ENCODE data around the gene SORBS2. TPM values are rescaled to one million over a fixed set of nuclear protein-coding genes. Genes with fewer than 3 reads are reported as not detected.

The SORBS2 gene
- total and polyA plus RNA-seq, 2 of the 4 experiments (the other 2 are of a cell fraction), result 0.18 TPM; not detected in 1

DNA sequence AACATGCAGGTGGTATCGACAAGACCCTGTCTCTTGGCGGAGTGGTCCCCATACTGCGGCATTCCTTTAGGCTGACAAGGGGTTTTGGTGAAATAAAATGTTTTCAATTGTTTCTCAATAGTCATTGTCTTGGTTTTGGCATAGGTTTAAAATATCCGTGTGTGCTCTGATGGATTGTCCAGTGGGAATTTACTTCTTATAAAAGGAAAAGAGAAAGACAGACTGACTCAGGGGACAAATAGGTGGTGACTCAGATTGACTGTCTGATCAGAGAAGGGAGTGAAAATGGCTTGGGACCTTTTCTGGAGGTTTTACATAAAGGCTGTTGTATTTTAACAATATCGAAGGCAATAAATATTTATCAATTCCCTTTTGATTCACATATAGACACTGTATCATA, 129.8 kb downstream of the SORBS2 start:
- Histone ChIP-seq H3K4me2 (ENCODE audit: low read depth, low read length) (no peak overlapping the region), H3K4ac (ENCODE audit: low read depth, low read length) (no peak overlapping the region), H4K20me1 (ENCODE audit: insufficient read depth, low read length) (no peaks in the 10 kb centered on the region), H3K4me1 (ENCODE audit: control insufficient read depth, insufficient read depth, low read length) (no peaks in the 10 kb centered on the region), H3K56ac (ENCODE audit: extremely low read depth, insufficient read depth, low read length) (no peak overlapping the region), H2BK120ac (ENCODE audit: low read depth, low read length) (no peak overlapping the region), H3K14ac (replicated peaks; ENCODE audit: low read depth, low read length) (no peak overlapping the region), H2BK5ac (ENCODE audit: low read depth, low read length, poor library complexity, severe bottlenecking) (no peak overlapping the region), H4K8ac (ENCODE audit: low read depth in 2 of 2, low read length in 2 of 2) (no peak overlapping the region), H4K91ac (ENCODE audit: insufficient read depth, low read depth, low read length) (no peak overlapping the region), H3K9me1 (ENCODE audit: insufficient read depth, low read length) (no peaks in the 10 kb centered on the region), H2AK9ac (replicated peaks; ENCODE audit: low read depth, low read length, poor library complexity) (no peak overlapping the region), H3K9ac (ENCODE audit: low read depth, low read length) (no peak overlapping the region), H2BK20ac (ENCODE audit: low read depth, low read length) (no peak overlapping the region), H3K4me3 (ENCODE audit: insufficient read depth, low read depth, low read length) (no peak overlapping the region), H3K27ac (ENCODE audit: insufficient read depth, low read length) (no peak overlapping the region), H4K5ac (ENCODE audit: low read depth, low read length) (no peak overlapping the region), H2AFZ (replicated peaks; ENCODE audit: low read length, poor library complexity) (no peak overlapping the region), H3K9me3 (ENCODE audit: control insufficient read depth, insufficient read depth, low read length) (no peaks in the 10 kb centered on the region), H2BK15ac (ENCODE audit: low read depth, low read length) (no peak overlapping the region), H3K79me1 (ENCODE audit: low read depth in 1 of 2, low read length in 2 of 2) (no peaks in the 10 kb centered on the region), H3K23ac (ENCODE audit: low read depth, low read length) (no peak overlapping the region), H3K27me3 (ENCODE audit: control insufficient read depth, insufficient read depth, low read length) (peaks cover 5% of the 10 kb centered on the region; the same call in 1 of the 2 replicates), H2AK5ac (ENCODE audit: low read depth, low read length) (no peak overlapping the region), H3K18ac (ENCODE audit: low read depth, low read length) (no peak overlapping the region), H3K36me3 (ENCODE audit: control insufficient read depth, insufficient read depth, low read length) (no peaks in the 10 kb centered on the region)
- BruUV-seq (replicated peaks), result no TSS peak
- intact Hi-C loops (cut with micrococcal nuclease) (no loop called here), dilution Hi-C loops (cut with HindIII; ENCODE audit: low sequenced_read_pairs, unreplicated experiment) (no loop called here), in situ Hi-C loops (cut with MboI; ENCODE audit: low sequenced_read_pairs) (no loop called here)
- no peak for TF ChIP-seq CHD1 (IDR thresholded peaks at IDR 0.05; ENCODE audit: low read depth, low read length)
- TF ChIP-seq RFX5 (IDR thresholded peaks at IDR 0.05; ENCODE audit: low read depth, low read length), result no peak
- TF ChIP-seq CEBPB (IDR thresholded peaks at IDR 0.05; ENCODE audit: low read depth, low read length), result no peak
- CTCF ChIA-PET, result no interaction called here
- no peak for ATAC-seq (ENCODE audit: low read depth)
- DNase-seq, result peak; percentile 12
- POLR2A ChIA-PET (ENCODE audit: unreplicated experiment), result no interaction called here
- WGBS, 2 experiments (ENCODE audit: extremely low coverage in 2 of 2, insufficient read length in 1 of 2), result 90% methylated on average over 2 of the region's 5 CpGs; no CpG with 5 or more reads in 1 of the 2 experiments

Measured in IMR-90 (cell line).